Middle frontal gyrus (tissue), 1 donor: ENCODE data around the gene SLC38A10.
A peak's percentile ranks its signal among the peaks of the same experiment; 100 is the strongest.

Source experiments
- DNase-seq: peaks from one replicate; pipeline ENCODE4 v3.0.0-alpha.2; 2015; ENCODE audit warnings: low spot score; ENCODE audit errors: extremely low spot score

The SLC38A10 gene

GRCh38 chr17:81210466-81210865 is 84.6 kb downstream of the SLC38A10 start:
- DNase-seq = no peak

GRCh38 chr17:81209141-81209540 is 86.0 kb downstream of the SLC38A10 start:
- no peak for DNase-seq

GRCh38 chr17:81208651-81209050 is 86.5 kb downstream of the SLC38A10 start:
- no peak for DNase-seq

GRCh38 chr17:81207610-81208581 is 87.2 kb downstream of the SLC38A10 start:
- DNase-seq = no peak

GRCh38 chr17:81206657-81207056 is 88.5 kb downstream of the SLC38A10 start:
- no peak for DNase-seq

GRCh38 chr17:81206166-81206565 is 88.9 kb downstream of the SLC38A10 start:
- DNase-seq = no peak

GRCh38 chr17:81204578-81204977 is 90.5 kb downstream of the SLC38A10 start:
- DNase-seq = no peak

GRCh38 chr17:81203136-81203535 is 92.0 kb downstream of the SLC38A10 start:
- DNase-seq = no peak

- no peak for DNase-seq
These were observed 92.8 kb downstream of the SLC38A10 start for GRCh38 chr17:81202318-81202717.

GRCh38 chr17:81200695-81201580 is 94.2 kb downstream of the SLC38A10 start:
- DNase-seq = peak; percentile 64

- no peak for DNase-seq
These were observed 94.9 kb downstream of the SLC38A10 start for GRCh38 chr17:81200201-81200600.

- no peak for DNase-seq
These were observed 95.7 kb downstream of the SLC38A10 start for GRCh38 chr17:81199482-81199830.

- no peak for DNase-seq
These were observed 96.2 kb downstream of the SLC38A10 start for GRCh38 chr17:81198826-81199481.

- DNase-seq = no peak
These were observed 97.1 kb downstream of the SLC38A10 start for GRCh38 chr17:81197831-81198490.

- DNase-seq = no peak
These were observed 97.7 kb downstream of the SLC38A10 start for GRCh38 chr17:81197409-81197795.

- no peak for DNase-seq
These were observed 98.3 kb downstream of the SLC38A10 start for GRCh38 chr17:81196505-81197408.

- DNase-seq = no peak
These were observed 99.1 kb downstream of the SLC38A10 start for GRCh38 chr17:81195941-81196495.
